BLaER1 treated with 17β-estradiol and CSF1 and Interleukin-3, amounts not matched to agents 10 nM and 100 nM (cell line): ENCODE data around the gene CDKAL1.

Source experiments
- H3K27ac ChIP-seq, 11 experiments: shearing (Covaris generic); formaldehyde crosslinking; 2 replicates each; pipeline ENCODE4 v1.8.1; 2022
- H3K27me3 ChIP-seq, 11 experiments: shearing (Covaris generic); formaldehyde crosslinking; 2 replicates each; pipeline ENCODE4 v1.8.1; 2022
- H3K36me3 ChIP-seq, 11 experiments: shearing (Covaris generic); formaldehyde crosslinking; 2 replicates each; pipeline ENCODE4 v1.8.1; 2022
- H3K4me1 ChIP-seq, 10 experiments: shearing (Covaris generic); formaldehyde crosslinking; 2 replicates each; pipeline ENCODE4 v1.8.1; 2022
- H3K4me2 ChIP-seq, 11 experiments: shearing (Covaris generic); formaldehyde crosslinking; 2 replicates each; pipeline ENCODE4 v1.8.1; 2022
- H3K4me3 ChIP-seq, 10 experiments: shearing (Covaris generic); formaldehyde crosslinking; 2 replicates each; pipeline ENCODE4 v1.8.1; 2022
- H3K9ac ChIP-seq, 11 experiments: shearing (Covaris generic); formaldehyde crosslinking; 2 replicates each; pipeline ENCODE4 v1.8.1; 2022
- H3K9me3 ChIP-seq, 11 experiments: shearing (Covaris generic); formaldehyde crosslinking; replicated peaks in 1 of 11; 2 replicates each; pipeline ENCODE4 v1.8.1; 2022
- H4K20me1 ChIP-seq, 11 experiments: shearing (Covaris generic); formaldehyde crosslinking; 2 replicates each; pipeline ENCODE4 v1.8.1; 2022
- Cebpa-rat ChIP-seq, 11 experiments: shearing (Covaris generic); IDR thresholded peaks; 2 replicates each; pipeline ENCODE4 v1.8.1; 2022

CDKAL1 gene

DNA sequence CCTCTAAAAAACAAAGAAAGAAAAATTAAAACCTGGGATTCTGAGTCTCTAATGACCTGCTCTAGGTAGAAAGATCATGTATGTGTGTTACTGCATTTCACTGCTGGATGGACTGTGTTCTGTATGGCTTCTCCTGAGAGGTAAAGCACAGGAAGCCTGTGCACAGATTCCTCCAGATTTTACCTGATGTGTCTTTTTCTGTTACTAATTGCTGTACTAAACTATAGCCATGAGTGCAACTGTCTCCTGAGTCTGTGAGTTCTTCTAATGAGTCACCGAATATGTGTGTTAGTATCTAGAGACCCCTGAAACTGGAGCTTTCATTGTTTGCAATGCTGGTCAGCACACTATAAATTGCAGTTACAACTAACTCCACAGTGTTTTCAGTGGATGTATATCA lies 270.8 kb downstream of the CDKAL1 start:
- no peak overlapping the region for H3K4me2 ChIP-seq
- H3K9ac ChIP-seq: no peak overlapping the region
- H3K4me3 ChIP-seq: no peak overlapping the region
- H3K27ac ChIP-seq: no peak overlapping the region
- no peaks in the 10 kb centered on the region for H4K20me1 ChIP-seq
- no peaks in the 10 kb centered on the region for H3K4me1 ChIP-seq
- H3K36me3 ChIP-seq: peaks cover 0 to 22% (median 9%) of the 10 kb centered on the region in 11 experiments; a peak in 8 of 22 replicates
- TF ChIP-seq Cebpa-rat (IDR thresholded peaks at IDR 0.05): no peak
- H3K9me3 ChIP-seq: peaks cover 13 to 22% (median 17%) of the 10 kb centered on the region in 11 experiments; a peak in 19 of 22 replicates
- H3K27me3 ChIP-seq: no peaks in the 10 kb centered on the region

- Histone ChIP-seq H4K20me1 (no peaks in the 10 kb centered on the region), H3K36me3 (peaks cover 0 to 22% (median 9%) of the 10 kb centered on the region in 11 experiments; a peak in 8 of 22 replicates), H3K9ac (no peak overlapping the region), H3K4me1 (no peaks in the 10 kb centered on the region), H3K27me3 (no peaks in the 10 kb centered on the region), H3K9me3 (peaks cover 13 to 22% (median 17%) of the 10 kb centered on the region in 11 experiments; a peak in 19 of 22 replicates), H3K27ac (no peak overlapping the region), H3K4me2 (no peak overlapping the region), H3K4me3 (no peak overlapping the region)
- TF ChIP-seq Cebpa-rat (IDR thresholded peaks at IDR 0.05): no peak
Observed at GRCh38 chr6:20806669-20807068, 272.4 kb downstream of the CDKAL1 start.

- H3K4me2 ChIP-seq: no peak overlapping the region
- no peaks in the 10 kb centered on the region for H3K4me1 ChIP-seq
- H3K27ac ChIP-seq: no peak overlapping the region
- no peak overlapping the region for H3K4me3 ChIP-seq
- no peaks in the 10 kb centered on the region for H4K20me1 ChIP-seq
- no peak for TF ChIP-seq Cebpa-rat (IDR thresholded peaks at IDR 0.05)
- H3K9me3 ChIP-seq: peaks cover 13 to 27% (median 21%) of the 10 kb centered on the region in 11 experiments; a peak in 19 of 22 replicates
- no peaks in the 10 kb centered on the region for H3K27me3 ChIP-seq
- no peak overlapping the region for H3K9ac ChIP-seq
- peaks cover 0 to 22% (median 9%) of the 10 kb centered on the region in 11 experiments; a peak in 8 of 22 replicates for H3K36me3 ChIP-seq
Observed at GRCh38 chr6:20808439-20808838, 274.2 kb downstream of the CDKAL1 start.

GRCh38 chr6:20808924-20809323 lies 274.7 kb downstream of the CDKAL1 start:
- H3K9me3 ChIP-seq: peaks cover 13 to 31% (median 22%) of the 10 kb centered on the region in 11 experiments; a peak in 19 of 22 replicates
- no peak overlapping the region for H3K4me2 ChIP-seq
- no peak overlapping the region for H3K27ac ChIP-seq
- H3K9ac ChIP-seq: no peak overlapping the region
- H3K4me3 ChIP-seq: no peak overlapping the region
- H3K36me3 ChIP-seq: peaks cover 0 to 22% (median 9%) of the 10 kb centered on the region in 11 experiments; a peak in 8 of 22 replicates
- H3K27me3 ChIP-seq: no peaks in the 10 kb centered on the region
- no peaks in the 10 kb centered on the region for H4K20me1 ChIP-seq
- no peaks in the 10 kb centered on the region for H3K4me1 ChIP-seq
- TF ChIP-seq Cebpa-rat (IDR thresholded peaks at IDR 0.05): no peak

DNA sequence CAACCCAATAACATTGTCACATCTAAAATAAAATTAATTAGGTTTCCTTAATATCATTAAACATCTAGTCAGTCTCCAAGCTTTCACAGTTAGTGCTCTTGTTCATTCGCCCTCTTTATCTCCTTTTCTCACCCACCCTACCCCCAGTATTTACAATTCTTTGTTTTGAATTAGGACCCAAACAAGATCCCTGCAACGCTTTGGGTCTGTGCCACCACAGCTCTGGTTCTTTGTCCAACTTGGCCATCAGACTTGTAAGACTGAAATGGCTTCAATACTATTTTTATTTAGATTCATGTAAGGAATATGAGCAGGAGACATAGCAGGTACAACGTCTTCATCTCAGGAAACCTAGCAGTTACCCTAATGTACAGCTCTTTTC lies 276.5 kb downstream of the CDKAL1 start:
- Histone ChIP-seq H3K4me3 (no peak overlapping the region), H3K9me3 (peaks cover 9 to 30% (median 21%) of the 10 kb centered on the region in 11 experiments; a peak in 19 of 22 replicates), H3K9ac (no peak overlapping the region), H3K4me1 (no peaks in the 10 kb centered on the region), H3K4me2 (no peak overlapping the region), H4K20me1 (no peaks in the 10 kb centered on the region), H3K27me3 (no peaks in the 10 kb centered on the region), H3K36me3 (peaks cover 0 to 16% (median 7%) of the 10 kb centered on the region in 11 experiments; a peak in 8 of 22 replicates), H3K27ac (no peak overlapping the region)
- TF ChIP-seq Cebpa-rat (IDR thresholded peaks at IDR 0.05): no peak

DNA sequence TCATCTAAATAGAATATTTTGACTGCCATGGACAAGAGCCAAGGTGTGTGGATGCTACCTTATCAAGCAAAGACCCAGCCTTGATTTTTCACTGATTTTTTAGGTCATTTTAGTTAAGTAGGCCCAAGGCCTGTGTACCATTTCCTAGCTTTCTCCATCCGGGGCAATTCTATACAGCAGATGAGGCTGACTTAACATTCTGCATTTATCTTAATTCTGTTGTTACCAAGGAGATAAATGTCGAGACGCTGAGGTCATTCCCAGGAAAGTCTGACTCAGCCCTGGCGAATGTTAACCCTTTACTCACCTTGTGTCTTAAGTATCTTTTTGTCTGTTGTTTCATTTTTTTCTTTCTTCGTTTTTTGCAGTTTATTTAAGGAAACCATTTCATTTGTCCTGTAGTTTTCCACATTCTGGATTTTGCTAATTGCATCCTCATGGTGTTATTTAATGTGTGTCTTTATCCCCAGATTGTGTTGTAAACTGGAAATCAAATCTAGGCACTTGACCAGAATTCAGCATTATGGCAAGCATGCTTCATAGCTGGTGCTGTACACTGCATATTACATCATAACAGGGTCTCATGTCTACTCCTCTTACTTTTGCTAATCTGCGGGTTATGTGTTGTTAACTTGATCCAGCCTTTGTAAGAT lies 277.0 kb downstream of the CDKAL1 start:
- no peak overlapping the region for H3K9ac ChIP-seq
- no peaks in the 10 kb centered on the region for H3K4me1 ChIP-seq
- no peak overlapping the region for H3K4me2 ChIP-seq
- H3K9me3 ChIP-seq: peaks cover 4 to 25% (median 16%) of the 10 kb centered on the region in 11 experiments; a peak in 19 of 22 replicates
- no peak overlapping the region for H3K4me3 ChIP-seq
- H4K20me1 ChIP-seq: no peaks in the 10 kb centered on the region
- TF ChIP-seq Cebpa-rat (IDR thresholded peaks at IDR 0.05): no peak
- H3K27me3 ChIP-seq: no peaks in the 10 kb centered on the region
- H3K36me3 ChIP-seq: peaks cover 0 to 11% (median 4%) of the 10 kb centered on the region in 11 experiments; a peak in 8 of 22 replicates
- H3K27ac ChIP-seq: no peak overlapping the region

DNA sequence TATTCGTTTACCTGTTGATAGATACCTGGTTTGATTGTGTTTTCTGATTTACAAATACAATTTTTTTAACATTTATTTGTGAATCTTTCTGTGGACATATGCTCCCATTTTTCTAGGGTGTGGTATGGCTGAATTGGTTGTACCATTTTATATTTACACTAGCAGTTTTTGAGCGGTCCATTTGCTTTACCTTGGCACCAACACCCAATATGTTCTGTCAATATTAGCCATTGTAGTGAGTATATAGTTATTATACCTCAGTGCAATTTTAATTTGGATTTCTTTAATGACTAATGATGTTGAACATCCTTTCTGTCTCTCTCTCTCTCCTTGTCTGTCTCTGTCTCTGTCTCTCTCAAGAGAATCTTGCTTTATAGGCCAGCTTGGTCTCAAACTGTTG lies 278.5 kb downstream of the CDKAL1 start:
- H3K9ac ChIP-seq: no peak overlapping the region
- H3K4me2 ChIP-seq: no peak overlapping the region
- H4K20me1 ChIP-seq: no peaks in the 10 kb centered on the region
- H3K36me3 ChIP-seq: peaks cover 0 to 5% (median 0%) of the 10 kb centered on the region in 11 experiments; a peak in 1 of 22 replicates
- no peaks in the 10 kb centered on the region for H3K4me1 ChIP-seq
- no peak for TF ChIP-seq Cebpa-rat (IDR thresholded peaks at IDR 0.05)
- H3K27me3 ChIP-seq: no peaks in the 10 kb centered on the region
- H3K4me3 ChIP-seq: no peak overlapping the region
- H3K27ac ChIP-seq: no peak overlapping the region
- H3K9me3 ChIP-seq: peaks cover 0 to 13% (median 4%) of the 10 kb centered on the region in 11 experiments; a peak in 3 of 22 replicates

DNA sequence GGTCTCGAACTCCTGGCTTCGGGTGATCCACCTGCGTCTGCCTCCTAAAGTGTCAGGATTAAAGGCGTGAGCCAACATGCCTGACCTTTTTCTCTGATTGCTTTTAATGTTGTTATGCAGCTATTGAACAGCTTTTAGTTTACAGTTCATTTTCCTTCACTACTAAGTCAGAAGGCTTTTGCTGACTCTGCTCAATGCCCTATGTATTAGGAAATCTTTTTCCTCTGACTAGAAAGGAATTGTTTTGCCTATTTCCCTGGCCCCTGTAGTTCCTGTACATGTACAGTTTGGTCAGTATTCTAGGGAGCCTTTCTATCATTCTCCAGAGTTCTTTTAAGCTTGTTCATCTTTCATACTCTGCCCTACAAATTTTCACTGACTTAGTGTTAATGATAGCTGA lies 280.2 kb downstream of the CDKAL1 start:
- Histone ChIP-seq H3K36me3 (peaks cover 0 to 5% (median 0%) of the 10 kb centered on the region in 11 experiments; a peak in 1 of 22 replicates), H3K27ac (no peak overlapping the region), H4K20me1 (no peaks in the 10 kb centered on the region), H3K27me3 (no peaks in the 10 kb centered on the region), H3K4me1 (no peaks in the 10 kb centered on the region), H3K4me2 (no peak overlapping the region), H3K9me3 (peaks cover 0 to 13% (median 4%) of the 10 kb centered on the region in 11 experiments; a peak in 3 of 22 replicates), H3K4me3 (no peak overlapping the region), H3K9ac (no peak overlapping the region)
- TF ChIP-seq Cebpa-rat (IDR thresholded peaks at IDR 0.05): no peak

- no peaks in the 10 kb centered on the region for H3K4me1 ChIP-seq
- no peak overlapping the region for H3K9ac ChIP-seq
- no peaks in the 10 kb centered on the region for H3K27me3 ChIP-seq
- H3K4me2 ChIP-seq: no peak overlapping the region
- H3K36me3 ChIP-seq: peaks cover 0 to 12% (median 4%) of the 10 kb centered on the region in 11 experiments; a peak in 9 of 22 replicates
- H4K20me1 ChIP-seq: no peaks in the 10 kb centered on the region
- peaks cover 0 to 13% (median 4%) of the 10 kb centered on the region in 11 experiments; a peak in 3 of 22 replicates for H3K9me3 ChIP-seq
- TF ChIP-seq Cebpa-rat (IDR thresholded peaks at IDR 0.05): no peak
- H3K4me3 ChIP-seq: no peak overlapping the region
- no peak overlapping the region for H3K27ac ChIP-seq
Observed at GRCh38 chr6:20816126-20816525, 281.9 kb downstream of the CDKAL1 start.
